MG63 (cell line): ENCODE data around the gene ARHGEF28. TPM values are rescaled to one million over a fixed set of nuclear protein-coding genes. Genes with fewer than 3 reads are reported as not detected.

Experiments used
- DNase-seq: peaks from one replicate; pipeline ENCODE4 v3.0.0-alpha.2; 2020
- H3K27me3 ChIP-seq: fragments of 250-450 bp; sonication (Bioruptor Pico); 2 replicates; pipeline ENCODE4 v1.5.1; 2020; ENCODE audit warnings: mild to moderate bottlenecking, moderate library complexity
- H3K36me3 ChIP-seq: fragments of 250-450 bp; sonication (Bioruptor Pico); 2 replicates; pipeline ENCODE4 v1.5.1; 2020; ENCODE audit warnings: mild to moderate bottlenecking, moderate library complexity
- H3K4me3 ChIP-seq: fragments of 250-450 bp; sonication (Bioruptor Pico); 2 replicates; pipeline ENCODE4 v1.5.1; 2020; ENCODE audit warnings: mild to moderate bottlenecking, moderate library complexity
- H3K9me3 ChIP-seq: fragments of 250-450 bp; sonication (Bioruptor Pico); 2 replicates; pipeline ENCODE4 v1.5.1; 2020; ENCODE audit warnings: mild to moderate bottlenecking, moderate library complexity
- total RNA-seq: library from RNA; depleted of rRNA; stranded (reverse); fragments of >200 nt; shearing (Covaris generic); gene quantifications from 2 replicates; pipeline ENCODE4 v1.2.3, GENCODE V29; 2014; ENCODE audit warnings: low replicate concordance

ARHGEF28 gene
- total RNA-seq, 1 experiment from 2014 or later = 7.6 TPM

DNA sequence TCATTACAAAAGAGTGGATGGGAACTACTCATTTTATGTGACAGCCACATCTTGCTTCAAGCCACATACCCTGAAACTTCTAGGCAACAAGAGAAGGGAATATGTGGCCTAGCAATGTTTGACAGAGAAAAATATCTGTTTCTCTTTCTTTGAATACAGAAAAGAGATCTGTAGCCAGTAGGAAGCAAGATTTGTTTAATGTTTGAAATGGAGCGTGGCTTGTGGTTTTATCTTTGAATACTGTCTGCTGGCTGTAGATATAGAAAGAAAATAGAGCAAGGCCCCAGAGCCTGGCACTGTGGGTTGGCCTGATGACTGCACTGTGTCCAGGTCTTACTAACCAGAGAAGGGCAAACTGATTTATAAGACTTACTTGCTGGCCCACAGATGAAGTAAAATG lies 133.8 kb downstream of the ARHGEF28 start:
- no peaks in the 10 kb centered on the region for H3K27me3 ChIP-seq
- no peak overlapping the region for H3K4me3 ChIP-seq
- DNase-seq = peak; percentile 49
- peaks cover 7% of the 10 kb centered on the region; the same call in 1 of the 2 replicates for H3K36me3 ChIP-seq
- no peaks in the 10 kb centered on the region for H3K9me3 ChIP-seq

DNA sequence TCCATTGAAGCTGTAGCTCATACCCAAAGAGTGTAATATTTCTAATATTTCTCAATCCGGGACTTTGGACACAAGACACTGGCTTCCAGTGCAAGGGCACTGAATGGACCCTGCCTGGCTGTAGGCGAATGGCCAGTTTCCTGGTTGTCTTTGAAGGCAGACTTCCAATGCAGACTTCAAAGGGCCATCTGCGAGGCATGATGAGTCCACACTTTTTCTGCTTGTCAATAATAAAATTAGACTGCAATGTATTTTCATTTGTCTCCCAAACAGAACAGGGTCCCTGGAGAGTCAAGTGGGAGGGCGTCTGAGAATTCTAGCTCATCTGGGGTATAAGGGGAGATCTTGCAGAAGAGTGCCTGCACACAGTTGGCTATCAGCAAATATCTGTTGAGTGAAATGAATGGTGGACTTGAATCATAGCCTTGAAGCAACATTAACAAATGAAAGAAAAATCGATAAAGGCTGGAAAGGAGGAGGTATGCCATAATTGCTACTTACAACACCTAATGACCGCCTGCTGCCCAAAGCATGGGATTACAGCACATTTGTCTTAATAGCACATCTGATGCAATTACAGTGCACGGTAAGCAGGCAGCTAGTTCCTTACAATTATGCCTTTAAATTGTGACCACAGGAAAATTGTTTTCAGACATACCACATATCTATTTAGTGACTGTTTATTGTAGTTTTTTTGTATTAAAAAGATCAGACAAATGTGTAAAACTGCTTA lies 137.5 kb downstream of the ARHGEF28 start:
- no peak overlapping the region for H3K4me3 ChIP-seq
- no peak for DNase-seq
- no peaks in the 10 kb centered on the region for H3K27me3 ChIP-seq
- H3K9me3 ChIP-seq = peaks cover 22% of the 10 kb centered on the region
- peaks cover 24% of the 10 kb centered on the region for H3K36me3 ChIP-seq

DNA sequence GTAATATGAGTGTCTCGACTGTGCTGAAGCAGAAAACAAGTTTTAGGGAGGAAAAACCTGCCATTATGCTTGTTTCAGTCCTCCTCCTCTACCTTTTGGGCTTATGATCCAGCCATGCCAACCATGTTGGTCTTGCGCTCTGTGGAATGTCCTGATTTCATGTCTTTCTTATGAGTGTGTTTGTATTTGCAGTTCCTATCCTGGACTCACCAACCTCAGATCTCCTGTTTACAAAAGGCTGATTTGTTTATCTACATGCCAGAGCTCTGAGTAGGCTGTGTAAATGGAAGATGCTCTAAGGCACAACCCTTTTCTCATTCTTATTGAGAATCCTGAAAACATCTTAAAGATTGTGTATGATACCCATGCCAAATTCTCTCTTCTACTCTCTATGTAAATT lies 138.6 kb downstream of the ARHGEF28 start:
- H3K36me3 ChIP-seq = peaks cover 34% of the 10 kb centered on the region
- no peaks in the 10 kb centered on the region for H3K27me3 ChIP-seq
- peaks cover 28% of the 10 kb centered on the region for H3K9me3 ChIP-seq
- H3K4me3 ChIP-seq = no peak overlapping the region
- DNase-seq = peak; percentile 45

DNA sequence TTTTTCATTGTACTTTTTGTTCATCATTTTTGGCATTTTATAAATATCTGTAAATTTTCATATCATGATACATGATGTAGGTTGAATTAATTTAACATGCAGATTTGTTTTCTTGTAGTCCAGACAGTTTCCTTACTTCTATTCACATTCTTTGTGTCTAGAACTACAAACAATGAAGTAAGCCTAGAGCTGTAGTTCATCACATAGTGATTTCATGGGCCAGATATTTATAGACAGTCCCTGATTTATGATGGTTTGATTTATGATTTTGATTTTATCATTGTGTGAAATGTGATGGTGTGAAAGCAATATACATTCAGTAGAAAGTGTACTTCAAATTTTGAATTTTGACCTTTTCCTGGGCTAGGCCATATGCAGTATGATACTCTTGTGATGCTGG lies 139.0 kb downstream of the ARHGEF28 start:
- no peak overlapping the region for H3K4me3 ChIP-seq
- peaks cover 28% of the 10 kb centered on the region for H3K9me3 ChIP-seq
- no peaks in the 10 kb centered on the region for H3K27me3 ChIP-seq
- DNase-seq = no peak
- H3K36me3 ChIP-seq = peaks cover 37% of the 10 kb centered on the region

DNA sequence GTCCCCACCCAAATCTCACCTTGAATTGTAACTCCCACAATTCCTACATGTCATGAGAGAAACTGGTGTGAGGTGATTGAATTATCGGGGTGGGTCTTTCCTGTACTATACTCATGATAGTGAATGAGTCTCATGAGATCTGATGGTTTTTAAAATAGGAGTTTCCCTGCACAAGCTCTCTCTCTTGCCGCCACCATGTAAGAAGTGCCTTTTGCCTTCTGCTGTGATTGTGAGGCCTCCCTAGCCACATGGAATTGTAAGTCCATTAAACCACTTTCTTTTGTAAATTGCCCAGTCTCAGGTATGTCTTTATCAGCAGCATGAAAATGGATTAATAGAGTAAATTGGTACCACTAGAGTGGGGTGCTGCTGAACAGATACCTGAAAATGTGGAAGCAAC lies 140.9 kb downstream of the ARHGEF28 start:
- DNase-seq = no peak
- Histone ChIP-seq H3K4me3 (no peak overlapping the region), H3K27me3 (no peaks in the 10 kb centered on the region), H3K36me3 (peaks cover 37% of the 10 kb centered on the region), H3K9me3 (peaks cover 28% of the 10 kb centered on the region)

DNA sequence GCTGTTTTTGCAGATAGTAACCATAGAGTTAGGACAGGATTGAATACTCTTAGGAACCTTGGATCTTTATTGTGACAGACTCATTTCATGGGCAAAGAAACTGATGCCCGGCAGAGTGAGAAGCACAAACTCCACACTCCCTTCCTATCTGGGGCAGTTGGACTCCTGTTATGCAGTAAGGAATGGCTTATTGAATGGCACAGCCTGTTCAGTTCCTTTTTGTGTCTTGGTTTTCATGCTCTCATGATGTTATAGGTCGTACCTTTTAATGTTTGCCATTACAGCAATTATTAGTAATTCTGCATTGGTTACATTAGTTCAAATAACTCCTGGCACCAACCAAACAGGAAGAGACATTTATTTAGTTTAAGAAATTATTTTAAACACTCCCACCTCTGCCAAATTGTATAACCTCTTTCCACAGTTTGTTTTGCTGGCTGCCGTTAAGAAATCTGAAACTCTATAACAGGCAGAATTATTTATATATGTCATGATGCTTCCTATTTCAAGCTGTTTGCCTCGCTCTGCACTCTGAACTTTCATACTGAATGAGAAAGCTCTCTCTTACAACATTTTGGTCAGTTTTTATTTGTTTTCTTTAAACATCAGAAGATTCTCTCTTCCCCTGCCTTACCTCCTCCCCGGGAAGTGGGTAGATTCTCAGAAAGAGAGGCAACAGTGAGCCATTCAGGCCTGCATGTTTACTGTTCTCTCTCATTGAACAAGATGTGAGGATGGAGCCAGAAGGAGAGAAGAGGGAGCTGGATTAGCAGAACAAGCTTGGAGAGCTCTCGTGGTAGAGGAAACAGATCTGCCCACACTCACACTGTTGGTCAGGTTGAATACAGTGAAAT lies 144.4 kb downstream of the ARHGEF28 start:
- peak; percentile 16 for DNase-seq

DNA sequence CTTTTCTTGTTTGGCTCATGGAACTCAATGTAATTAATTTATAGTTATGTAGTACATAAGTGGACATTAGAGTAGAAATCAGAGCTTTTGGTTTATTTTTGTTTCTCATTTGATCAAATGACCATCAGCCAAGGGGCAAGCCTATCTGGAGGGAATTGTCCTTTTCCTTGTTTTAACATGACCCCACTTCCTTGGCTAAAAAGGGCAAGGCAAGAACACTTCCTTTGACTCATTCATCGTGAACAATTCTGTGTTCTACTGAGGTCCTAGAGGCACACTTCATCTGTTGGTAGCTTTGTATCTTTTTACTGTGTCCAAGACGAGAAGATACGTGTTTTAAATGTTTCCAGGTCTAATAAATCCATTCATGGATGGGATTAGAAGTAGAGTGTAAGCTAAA lies 148.9 kb downstream of the ARHGEF28 start:
- no peaks in the 10 kb centered on the region for H3K9me3 ChIP-seq
- peaks cover 15% of the 10 kb centered on the region for H3K36me3 ChIP-seq
- no peak overlapping the region for H3K4me3 ChIP-seq
- no peaks in the 10 kb centered on the region for H3K27me3 ChIP-seq
- DNase-seq = no peak

More for the DNA sequence above, 144.4 kb downstream of the ARHGEF28 start:
- Histone ChIP-seq H3K27me3 (no peaks in the 10 kb centered on the region), H3K9me3 (peaks cover 28% of the 10 kb centered on the region), H3K36me3 (peaks cover 39% of the 10 kb centered on the region), H3K4me3 (no peak overlapping the region)

DNA sequence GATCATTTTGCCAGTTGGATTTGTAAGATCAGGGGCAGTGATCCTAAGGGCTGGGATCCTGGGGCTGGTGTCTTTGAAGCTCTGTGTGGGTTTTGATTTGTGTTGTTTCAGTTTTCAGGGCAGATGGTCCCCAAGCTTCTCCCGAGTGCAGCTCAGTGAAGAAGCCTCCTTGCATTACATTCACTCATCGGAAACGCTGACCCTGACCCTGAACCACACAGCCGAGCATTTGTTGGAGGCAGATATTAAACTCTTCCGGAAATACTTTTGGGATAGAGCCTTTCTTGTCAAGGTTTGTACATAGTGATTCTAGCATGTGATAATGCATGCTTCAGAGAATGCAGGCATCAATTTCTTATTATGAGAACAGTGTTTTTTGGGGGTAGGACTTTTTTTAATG lies 150.4 kb downstream of the ARHGEF28 start:
- H3K4me3 ChIP-seq = no peak overlapping the region
- no peaks in the 10 kb centered on the region for H3K9me3 ChIP-seq
- DNase-seq = no peak
- peaks cover 22% of the 10 kb centered on the region for H3K36me3 ChIP-seq
- no peaks in the 10 kb centered on the region for H3K27me3 ChIP-seq

DNA sequence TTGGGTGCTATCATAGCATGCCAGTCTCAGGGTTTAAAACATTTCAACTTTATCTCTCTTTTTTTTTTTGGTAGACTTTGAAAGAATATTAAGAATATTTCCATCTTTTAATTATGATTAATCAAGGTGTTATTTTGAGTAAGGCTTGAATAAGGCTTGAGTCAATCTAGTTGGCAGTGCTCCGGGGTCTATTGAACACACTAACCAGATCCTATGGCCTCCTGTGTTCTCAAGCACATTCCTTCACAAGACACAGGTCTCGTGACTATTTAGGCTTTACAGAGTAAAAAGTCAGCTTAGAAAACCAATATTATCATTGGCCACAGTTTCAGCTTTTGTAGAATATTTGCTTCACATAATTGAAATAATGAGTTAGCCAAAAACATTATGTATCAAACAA lies 151.2 kb downstream of the ARHGEF28 start:
- Histone ChIP-seq H3K9me3 (no peaks in the 10 kb centered on the region), H3K4me3 (no peak overlapping the region), H3K27me3 (no peaks in the 10 kb centered on the region), H3K36me3 (peaks cover 24% of the 10 kb centered on the region)
- DNase-seq = no peak

DNA sequence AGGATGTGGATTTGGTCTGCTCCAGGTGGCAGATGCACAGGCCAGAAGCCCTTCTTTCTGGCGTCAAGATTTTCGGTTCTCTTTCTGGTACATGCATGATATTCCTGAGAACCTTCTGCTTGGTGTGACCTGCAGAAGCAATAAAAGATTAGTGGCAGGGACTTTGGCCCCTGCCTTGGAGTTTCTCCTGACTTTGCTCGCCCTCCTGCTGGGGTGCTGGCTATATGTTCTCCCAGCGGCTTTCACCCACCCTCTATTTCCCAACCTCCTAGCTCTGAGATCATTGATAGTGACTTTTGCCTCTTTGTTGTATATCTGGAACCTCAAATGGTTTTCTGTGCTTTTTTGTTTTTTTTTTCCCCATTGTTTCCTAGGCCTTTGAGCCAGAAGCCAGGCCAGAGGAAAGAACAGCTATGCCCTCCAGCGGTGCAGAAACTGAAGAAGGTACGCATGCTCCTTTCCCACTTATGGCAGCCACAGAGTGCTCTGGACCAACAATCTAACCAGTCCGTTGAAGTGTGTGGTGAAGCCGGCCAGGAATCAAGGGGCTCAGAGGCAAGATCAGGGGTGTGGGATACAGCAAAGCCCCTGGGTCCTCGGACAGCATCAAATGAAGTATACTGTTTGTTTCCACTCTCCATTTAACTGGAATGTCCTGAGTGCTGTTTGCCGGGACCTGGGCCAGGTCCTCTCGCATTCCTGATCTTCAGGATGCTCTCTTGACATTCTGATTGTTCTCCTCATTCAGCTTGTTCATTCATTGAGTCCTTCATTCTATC lies 154.5 kb downstream of the ARHGEF28 start:
- no peaks in the 10 kb centered on the region for H3K27me3 ChIP-seq
- peaks cover 20% of the 10 kb centered on the region for H3K36me3 ChIP-seq
- H3K9me3 ChIP-seq = no peaks in the 10 kb centered on the region
- H3K4me3 ChIP-seq = no peak overlapping the region
- no peak for DNase-seq

DNA sequence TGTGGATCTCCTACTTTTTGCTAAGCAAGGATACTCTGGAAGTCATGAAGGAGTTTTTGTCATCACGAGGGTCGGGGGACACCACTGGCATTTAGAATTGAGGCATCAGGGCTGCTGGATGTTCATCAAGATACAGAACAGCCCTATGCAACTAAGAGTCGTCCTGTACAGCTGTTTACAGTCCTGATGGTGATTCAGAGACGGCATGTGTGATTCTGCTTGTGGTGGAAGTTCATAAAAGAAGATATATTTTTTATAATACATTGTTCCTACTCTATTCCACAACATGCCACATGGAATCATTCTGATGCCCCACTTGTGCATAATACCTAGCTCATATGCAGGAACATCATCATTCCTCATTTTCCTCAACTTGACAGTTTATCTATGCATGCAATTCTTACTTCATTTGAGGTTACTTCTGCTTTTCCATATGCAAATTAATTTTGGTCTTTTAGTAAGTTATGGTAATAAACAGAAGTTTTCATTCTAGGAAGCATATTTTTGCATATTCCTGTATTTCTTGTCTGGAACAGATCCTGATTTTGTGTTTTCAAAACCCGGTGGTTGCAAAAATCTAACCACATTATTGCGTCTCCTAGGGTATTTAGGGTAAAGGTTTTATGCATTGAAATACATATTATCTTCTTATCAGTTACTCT lies 155.2 kb downstream of the ARHGEF28 start:
- DNase-seq = no peak
- Histone ChIP-seq H3K4me3 (no peak overlapping the region), H3K9me3 (no peaks in the 10 kb centered on the region), H3K27me3 (no peaks in the 10 kb centered on the region), H3K36me3 (peaks cover 20% of the 10 kb centered on the region)

DNA sequence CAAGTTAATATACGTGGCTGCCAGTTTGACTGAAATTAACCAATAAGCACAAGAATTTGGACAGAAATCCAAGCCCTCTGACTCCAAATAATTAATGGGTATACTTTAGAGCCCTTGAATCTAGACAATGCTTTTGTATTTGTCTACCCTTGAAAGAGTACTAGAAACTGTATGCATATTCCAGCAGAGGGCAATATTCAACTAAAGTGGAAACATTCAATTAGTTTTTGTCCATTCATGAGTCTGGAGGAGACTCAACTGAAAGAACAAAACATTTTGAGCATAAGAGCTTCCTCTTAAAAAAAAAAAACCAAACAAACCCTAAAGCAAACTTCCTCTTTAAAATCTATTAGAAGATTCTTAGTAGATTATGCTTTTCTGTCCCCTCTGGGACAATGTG lies 157.8 kb downstream of the ARHGEF28 start:
- Histone ChIP-seq H3K9me3 (no peaks in the 10 kb centered on the region), H3K36me3 (peaks cover 13% of the 10 kb centered on the region), H3K4me3 (no peak overlapping the region), H3K27me3 (no peaks in the 10 kb centered on the region)
- no peak for DNase-seq

DNA sequence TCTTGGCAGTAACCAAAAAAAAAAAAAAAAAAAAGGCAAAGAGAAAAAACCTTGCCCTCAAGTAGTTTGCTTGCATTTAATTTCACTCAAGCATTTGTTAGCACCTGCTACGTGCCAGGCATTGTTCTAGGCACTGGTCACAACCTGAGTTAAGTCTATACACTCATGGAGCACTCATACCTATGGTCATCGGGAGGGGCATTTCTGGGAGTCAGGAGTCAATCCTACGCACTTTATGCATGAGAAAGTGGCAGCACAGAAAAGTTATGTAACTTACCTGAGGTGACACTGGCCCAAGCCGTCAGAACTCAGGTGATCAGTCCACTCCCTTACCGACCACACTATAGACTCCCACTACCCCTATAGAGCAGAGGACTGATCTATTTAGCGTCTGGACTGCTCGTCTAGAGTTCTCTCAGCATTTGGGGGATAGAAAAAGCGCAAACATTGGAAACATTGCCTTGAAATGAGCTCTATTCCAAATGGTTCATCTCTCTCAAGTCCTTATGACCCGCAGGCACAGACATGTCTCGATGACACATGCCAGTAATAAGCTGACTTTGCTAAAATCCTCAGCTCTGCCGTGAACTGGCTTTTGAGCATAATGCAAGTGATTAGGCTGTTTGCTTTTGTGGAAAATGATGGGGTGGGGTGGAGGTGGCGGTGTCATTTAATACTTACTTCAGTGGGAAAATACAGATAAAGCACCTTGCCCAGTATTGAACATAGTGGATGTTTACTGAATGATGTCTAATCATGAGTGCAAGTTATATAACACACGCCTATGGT lies 160.2 kb downstream of the ARHGEF28 start:
- Histone ChIP-seq H3K9me3 (no peaks in the 10 kb centered on the region), H3K4me3 (no peak overlapping the region), H3K27me3 (no peaks in the 10 kb centered on the region), H3K36me3 (peaks cover 8% of the 10 kb centered on the region)
- no peak for DNase-seq

DNA sequence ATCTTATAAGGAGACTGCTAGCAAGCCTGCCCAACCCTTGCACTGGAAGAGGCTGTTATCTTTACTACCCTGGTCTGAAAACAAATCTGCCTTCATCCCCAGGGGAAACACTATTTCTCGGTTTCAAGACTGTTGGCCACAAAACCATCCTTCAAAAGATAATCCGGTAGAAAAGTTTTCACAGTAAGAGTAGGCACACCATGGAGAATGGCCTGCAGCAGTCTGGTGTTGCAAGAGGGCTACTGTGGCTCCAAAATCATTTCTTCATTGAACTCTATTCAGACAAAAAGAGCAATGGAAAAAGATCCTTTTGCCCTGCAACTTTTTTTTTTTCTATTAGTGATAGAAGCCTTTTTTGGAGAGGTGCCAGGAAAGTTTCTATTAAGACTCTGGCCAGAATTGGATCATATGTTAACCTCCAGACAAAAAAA lies 163.9 kb downstream of the ARHGEF28 start:
- no peak for DNase-seq
- H3K9me3 ChIP-seq = no peaks in the 10 kb centered on the region
- H3K27me3 ChIP-seq = no peaks in the 10 kb centered on the region
- H3K36me3 ChIP-seq = peaks cover 3% of the 10 kb centered on the region; the same call in 1 of the 2 replicates
- H3K4me3 ChIP-seq = no peak overlapping the region

DNA sequence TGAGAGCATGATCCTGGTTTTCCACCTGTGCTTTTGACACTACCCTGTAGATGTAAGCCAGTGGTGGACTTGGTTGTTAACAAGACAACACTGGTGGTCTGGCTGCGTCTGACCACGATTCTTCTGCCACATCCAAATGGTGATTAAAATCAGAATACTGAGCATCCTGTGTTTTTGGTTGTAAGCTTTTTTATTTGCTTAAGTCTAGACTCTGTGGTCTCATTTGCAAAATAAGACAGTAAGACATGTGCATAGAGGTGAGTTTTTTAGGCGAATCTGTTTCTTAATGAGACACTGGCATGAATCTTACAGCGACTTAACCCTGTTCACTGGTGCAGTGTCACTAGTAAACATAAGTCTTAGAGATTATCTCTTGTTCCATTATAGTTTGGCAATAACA lies 165.4 kb downstream of the ARHGEF28 start:
- no peak for DNase-seq
- peaks cover 17% of the 10 kb centered on the region for H3K36me3 ChIP-seq
- H3K27me3 ChIP-seq = no peaks in the 10 kb centered on the region
- H3K9me3 ChIP-seq = no peaks in the 10 kb centered on the region
- no peak overlapping the region for H3K4me3 ChIP-seq
